ENCODE measurements around the gene JPT2.

GRCh38 chr16:1734123-1734522 lies 56.0 kb downstream of the JPT2 start:
- no peak for TF ChIP-seq CTCF (IDR thresholded peaks at IDR 0.05; ENCODE audit: low read depth, low read length, poor library complexity, severe bottlenecking)
- no peak for TF ChIP-seq EZH2phosphoT487 (IDR thresholded peaks at IDR 0.05; ENCODE audit: borderline replicate concordance, low read length)
